ENCODE measurements around the gene GPR55. TPM values are rescaled to one million over a fixed set of nuclear protein-coding genes. Genes with fewer than 3 reads are reported as not detected.

GPR55 gene
- total RNA-seq, 1 experiment from 2014 or later, result not detected

- TF ChIP-seq ZBTB43 (CRISPR knock-in tag; IDR thresholded peaks at IDR 0.05) (no peak), ESRRA (CRISPR knock-in tag; IDR thresholded peaks at IDR 0.05; ENCODE audit: borderline replicate concordance) (no peak), MXD4 (CRISPR knock-in tag; IDR thresholded peaks at IDR 0.05; ENCODE audit: borderline replicate concordance) (no peak), JUN (CRISPR knock-in tag; IDR thresholded peaks at IDR 0.05) (no peak), PRRX2 (CRISPR knock-in tag; IDR thresholded peaks at IDR 0.05) (no peak), SOX15 (CRISPR knock-in tag; IDR thresholded peaks at IDR 0.05) (no peak), ZNF671 (CRISPR knock-in tag; IDR thresholded peaks at IDR 0.05) (no peak), NFYB (CRISPR knock-in tag; conservative IDR thresholded peaks at IDR 0.05; ENCODE audit: low read depth) (no peak), MLX (CRISPR knock-in tag; IDR thresholded peaks at IDR 0.05) (no peak), ZNF232 (CRISPR knock-in tag; IDR thresholded peaks at IDR 0.05) (no peak), CBFB (CRISPR knock-in tag; IDR thresholded peaks at IDR 0.05; ENCODE audit: low read depth) (no peak), HMGXB4 (CRISPR knock-in tag; IDR thresholded peaks at IDR 0.05) (no peak), GRHL2 (CRISPR knock-in tag; IDR thresholded peaks at IDR 0.05; ENCODE audit: insufficient replicate concordance, severe bottlenecking) (no peak), ZNF121 (CRISPR knock-in tag; IDR thresholded peaks at IDR 0.05) (no peak), NFATC4 (CRISPR knock-in tag; IDR thresholded peaks at IDR 0.05) (no peak)
- TF ChIP-seq, protein P1, sequence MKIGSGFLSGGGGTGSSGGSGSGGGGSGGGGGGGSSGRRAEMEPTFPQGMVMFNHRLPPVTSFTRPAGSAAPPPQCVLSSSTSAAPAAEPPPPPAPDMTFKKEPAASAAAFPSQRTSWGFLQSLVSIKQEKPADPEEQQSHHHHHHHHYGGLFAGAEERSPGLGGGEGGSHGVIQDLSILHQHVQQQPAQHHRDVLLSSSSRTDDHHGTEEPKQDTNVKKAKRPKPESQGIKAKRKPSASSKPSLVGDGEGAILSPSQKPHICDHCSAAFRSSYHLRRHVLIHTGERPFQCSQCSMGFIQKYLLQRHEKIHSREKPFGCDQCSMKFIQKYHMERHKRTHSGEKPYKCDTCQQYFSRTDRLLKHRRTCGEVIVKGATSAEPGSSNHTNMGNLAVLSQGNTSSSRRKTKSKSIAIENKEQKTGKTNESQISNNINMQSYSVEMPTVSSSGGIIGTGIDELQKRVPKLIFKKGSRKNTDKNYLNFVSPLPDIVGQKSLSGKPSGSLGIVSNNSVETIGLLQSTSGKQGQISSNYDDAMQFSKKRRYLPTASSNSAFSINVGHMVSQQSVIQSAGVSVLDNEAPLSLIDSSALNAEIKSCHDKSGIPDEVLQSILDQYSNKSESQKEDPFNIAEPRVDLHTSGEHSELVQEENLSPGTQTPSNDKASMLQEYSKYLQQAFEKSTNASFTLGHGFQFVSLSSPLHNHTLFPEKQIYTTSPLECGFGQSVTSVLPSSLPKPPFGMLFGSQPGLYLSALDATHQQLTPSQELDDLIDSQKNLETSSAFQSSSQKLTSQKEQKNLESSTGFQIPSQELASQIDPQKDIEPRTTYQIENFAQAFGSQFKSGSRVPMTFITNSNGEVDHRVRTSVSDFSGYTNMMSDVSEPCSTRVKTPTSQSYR (CRISPR knock-in tag; IDR thresholded peaks at IDR 0.05), result no peak
- TF ChIP-seq, protein P2, sequence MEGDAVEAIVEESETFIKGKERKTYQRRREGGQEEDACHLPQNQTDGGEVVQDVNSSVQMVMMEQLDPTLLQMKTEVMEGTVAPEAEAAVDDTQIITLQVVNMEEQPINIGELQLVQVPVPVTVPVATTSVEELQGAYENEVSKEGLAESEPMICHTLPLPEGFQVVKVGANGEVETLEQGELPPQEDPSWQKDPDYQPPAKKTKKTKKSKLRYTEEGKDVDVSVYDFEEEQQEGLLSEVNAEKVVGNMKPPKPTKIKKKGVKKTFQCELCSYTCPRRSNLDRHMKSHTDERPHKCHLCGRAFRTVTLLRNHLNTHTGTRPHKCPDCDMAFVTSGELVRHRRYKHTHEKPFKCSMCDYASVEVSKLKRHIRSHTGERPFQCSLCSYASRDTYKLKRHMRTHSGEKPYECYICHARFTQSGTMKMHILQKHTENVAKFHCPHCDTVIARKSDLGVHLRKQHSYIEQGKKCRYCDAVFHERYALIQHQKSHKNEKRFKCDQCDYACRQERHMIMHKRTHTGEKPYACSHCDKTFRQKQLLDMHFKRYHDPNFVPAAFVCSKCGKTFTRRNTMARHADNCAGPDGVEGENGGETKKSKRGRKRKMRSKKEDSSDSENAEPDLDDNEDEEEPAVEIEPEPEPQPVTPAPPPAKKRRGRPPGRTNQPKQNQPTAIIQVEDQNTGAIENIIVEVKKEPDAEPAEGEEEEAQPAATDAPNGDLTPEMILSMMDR (IDR thresholded peaks at IDR 0.05), result no peak
- TF ChIP-seq, protein P3, sequence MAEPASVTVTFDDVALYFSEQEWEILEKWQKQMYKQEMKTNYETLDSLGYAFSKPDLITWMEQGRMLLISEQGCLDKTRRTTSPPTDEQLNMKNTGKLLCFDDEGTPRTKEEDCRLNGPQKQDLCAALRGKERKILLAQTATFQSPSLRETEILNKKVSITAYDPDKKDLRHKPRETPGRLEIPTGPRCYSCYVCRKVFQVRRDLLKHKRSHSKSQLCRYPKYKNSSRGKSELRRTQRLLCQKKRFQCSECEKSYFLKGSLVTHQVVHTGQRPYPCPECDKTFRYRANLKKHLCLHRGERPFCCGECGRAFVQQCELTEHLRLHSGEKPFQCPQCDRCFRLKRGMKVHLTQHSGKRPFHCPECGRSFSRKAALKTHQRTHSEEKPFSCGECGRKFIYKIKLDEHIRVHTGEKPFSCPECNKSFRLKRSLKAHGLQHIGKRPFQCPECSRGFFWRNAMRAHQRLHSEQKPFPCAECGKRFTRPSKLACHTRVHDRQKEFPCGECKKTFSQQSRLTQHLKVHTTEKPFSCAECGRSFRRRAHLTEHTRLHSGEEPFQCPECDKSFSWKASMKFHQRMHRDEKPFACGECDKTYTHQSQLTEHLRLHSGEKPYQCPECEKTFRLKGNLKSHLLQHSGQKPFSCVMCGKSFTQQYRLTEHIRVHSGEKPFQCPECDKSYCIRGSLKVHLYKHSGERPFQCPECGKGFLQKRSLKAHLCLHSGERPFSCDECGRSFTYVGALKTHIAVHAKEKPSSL (CRISPR knock-in tag; conservative IDR thresholded peaks at IDR 0.05), result no peak
- TF ChIP-seq, protein P4, sequence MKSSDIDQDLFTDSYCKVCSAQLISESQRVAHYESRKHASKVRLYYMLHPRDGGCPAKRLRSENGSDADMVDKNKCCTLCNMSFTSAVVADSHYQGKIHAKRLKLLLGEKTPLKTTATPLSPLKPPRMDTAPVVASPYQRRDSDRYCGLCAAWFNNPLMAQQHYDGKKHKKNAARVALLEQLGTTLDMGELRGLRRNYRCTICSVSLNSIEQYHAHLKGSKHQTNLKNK (CRISPR knock-in tag; IDR thresholded peaks at IDR 0.05), result no peak
- TF ChIP-seq, protein P5, sequence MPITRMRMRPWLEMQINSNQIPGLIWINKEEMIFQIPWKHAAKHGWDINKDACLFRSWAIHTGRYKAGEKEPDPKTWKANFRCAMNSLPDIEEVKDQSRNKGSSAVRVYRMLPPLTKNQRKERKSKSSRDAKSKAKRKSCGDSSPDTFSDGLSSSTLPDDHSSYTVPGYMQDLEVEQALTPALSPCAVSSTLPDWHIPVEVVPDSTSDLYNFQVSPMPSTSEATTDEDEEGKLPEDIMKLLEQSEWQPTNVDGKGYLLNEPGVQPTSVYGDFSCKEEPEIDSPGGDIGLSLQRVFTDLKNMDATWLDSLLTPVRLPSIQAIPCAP (CRISPR knock-in tag; IDR thresholded peaks at IDR 0.05), result no peak
- DNase-seq (ENCODE audit: low spot score), result peak; percentile 6
- H3K9me3 Mint-ChIP-seq, result no peaks in the 10 kb centered on the region
- no peak; the same call in 1 of the 2 replicates for ATAC-seq
- no peaks in the 10 kb centered on the region for H3K27me3 Mint-ChIP-seq (ENCODE audit: low read depth)
- H3K4me1 Mint-ChIP-seq, result 0 out of 2 replicates have a peak, but pooled peaks cover 2% of the 10 kb centered on the region
- no peak overlapping the region for H3K4me3 Mint-ChIP-seq
- ChIA-PET POLR2A (interaction anchor here (1.2 to 1.3 kb wide), 2 partner anchors 16 to 46 kb away, joined by 3 to 4 read pairs; no protein-coding TSS in a partner anchor), CTCF (interaction anchor here (0.8 to 1.5 kb wide), 5 partner anchors 9 to 315 kb away, joined by 3 to 6 read pairs (median 3); partner anchors contain the start of gene GPR55)
- H3K36me3 Mint-ChIP-seq, result peaks cover 62% of the 10 kb centered on the region
- no peak overlapping the region for H3K27ac Mint-ChIP-seq
These were observed 47.1 kb downstream of the GPR55 start for GRCh38 chr2:230877759-230878598.

Measured in WTC11 (cell line).